HFF-Myc (cell line): ENCODE results near the gene FBXW11.

Experiments used
- DNase-seq: peaks from one replicate; pipeline ENCODE4 v3.0.0-alpha.2; 2011; ENCODE audit warnings: low read depth; ENCODE audit errors: extremely low read depth
- H3K4me3 ChIP-seq: replicated peaks from 2 replicates; pipeline ENCODE4 v1.5.1; 2011; ENCODE audit warnings: low read depth, mild to moderate bottlenecking, control low read depth, low read length
- CTCF ChIP-seq: IDR thresholded peaks from 2 replicates; pipeline ENCODE4 v1.5.1; 2012; ENCODE audit warnings: mild to moderate bottlenecking, low read depth, low read length, control low read depth; ENCODE audit errors: missing control alignments

Gene FBXW11

GRCh38 chr5:171852255-171852681, 154.2 kb downstream of the FBXW11 start:
- no peak for DNase-seq
- TF ChIP-seq CTCF: no peak
- no peak overlapping the region for H3K4me3 ChIP-seq

GRCh38 chr5:171851251-171851650, 155.2 kb downstream of the FBXW11 start:
- TF ChIP-seq CTCF: no peak
- H3K4me3 ChIP-seq: no peak overlapping the region
- no peak for DNase-seq

- H3K4me3 ChIP-seq: no peak overlapping the region
- DNase-seq: no peak
- TF ChIP-seq CTCF: peak; percentile 41
Measured at GRCh38 chr5:171850324-171850947, 156.0 kb downstream of the FBXW11 start.

- TF ChIP-seq CTCF: no peak
- no peak for DNase-seq
Measured at GRCh38 chr5:171849585-171850323, 156.7 kb downstream of the FBXW11 start.

GRCh38 chr5:171848911-171849520, 157.4 kb downstream of the FBXW11 start:
- DNase-seq: no peak
- no peak for TF ChIP-seq CTCF
- H3K4me3 ChIP-seq: no peak overlapping the region

More at GRCh38 chr5:171849585-171850323, 156.7 kb downstream of the FBXW11 start:
- no peak overlapping the region for H3K4me3 ChIP-seq

- no peak overlapping the region for H3K4me3 ChIP-seq
- no peak for TF ChIP-seq CTCF
- DNase-seq: no peak
Measured at GRCh38 chr5:171848486-171848885, 158.0 kb downstream of the FBXW11 start.
